Activated T-cell treated with anti-CD3 and anti-CD28 coated beads, Interleukin-2, amount 50 U/mL, for 48 hours (primary cell): Measurements from ENCODE around the gene GRID1.

Experiments
- DNase-seq, 2 experiments: peaks; one replicate each; pipeline ENCODE4 v3.0.0-alpha.2; 2020

Gene GRID1

GRCh38 chr10:85557706-85558105 lies 808.9 kb downstream of the GRID1 start:
- DNase-seq: no peak

- no peak for DNase-seq
Observed at GRCh38 chr10:85557077-85557476, 809.5 kb downstream of the GRID1 start.
